ENCODE results near the gene ZBTB2.
"Not testable (repeated sequence)": the region's sequence is repeated elsewhere in the genome, so short reads cannot be mapped to it uniquely, and the experiment has no call there.

ZBTB2 gene

DNA sequence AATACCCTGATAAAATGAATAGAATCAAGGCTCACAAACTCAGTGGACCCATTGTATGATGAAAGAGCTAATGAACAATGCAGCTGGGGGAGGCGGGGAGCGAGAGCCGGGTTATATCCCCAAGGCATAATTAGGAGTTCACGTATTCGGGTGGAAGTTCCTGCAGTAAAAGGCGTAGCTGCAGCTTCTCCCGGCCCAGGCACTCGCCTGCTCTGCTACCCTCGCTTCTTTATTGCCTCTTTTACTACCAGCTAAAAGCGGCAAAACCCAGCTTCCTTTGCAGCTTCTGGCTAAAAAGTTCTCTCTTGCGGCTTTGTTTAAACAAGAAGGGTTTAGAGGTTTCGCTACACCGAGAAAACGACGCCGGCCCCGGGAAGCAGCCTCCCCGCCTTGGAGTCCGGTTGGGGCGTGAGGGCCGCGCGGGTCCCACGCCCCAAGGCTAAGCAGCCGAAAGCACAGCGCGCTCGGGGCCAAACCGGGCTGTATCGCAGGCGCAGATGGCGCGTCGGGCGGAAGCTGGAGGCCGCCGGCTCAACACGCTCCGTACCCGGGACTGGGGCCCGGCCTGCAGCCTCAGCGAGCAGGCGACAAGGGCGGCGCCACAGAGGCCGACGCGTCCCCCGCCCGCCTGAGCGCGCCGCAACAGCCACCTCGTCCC, 1.6 kb downstream of the ZBTB2 start:
- DNase-seq (ENCODE audit: low spot score), result no peak
- Mint-ChIP-seq H3K27ac (peak overlapping the region; percentile 98), H3K36me3 (ENCODE audit: low read depth) (peaks cover 28% of the 10 kb centered on the region), H3K4me1 (ENCODE audit: low read depth) (peaks cover 53% of the 10 kb centered on the region), H3K4me3 (peak overlapping the region; percentile 96), H3K27me3 (ENCODE audit: low read depth) (no peaks in the 10 kb centered on the region), H3K9me3 (no peaks in the 10 kb centered on the region)

DNA sequence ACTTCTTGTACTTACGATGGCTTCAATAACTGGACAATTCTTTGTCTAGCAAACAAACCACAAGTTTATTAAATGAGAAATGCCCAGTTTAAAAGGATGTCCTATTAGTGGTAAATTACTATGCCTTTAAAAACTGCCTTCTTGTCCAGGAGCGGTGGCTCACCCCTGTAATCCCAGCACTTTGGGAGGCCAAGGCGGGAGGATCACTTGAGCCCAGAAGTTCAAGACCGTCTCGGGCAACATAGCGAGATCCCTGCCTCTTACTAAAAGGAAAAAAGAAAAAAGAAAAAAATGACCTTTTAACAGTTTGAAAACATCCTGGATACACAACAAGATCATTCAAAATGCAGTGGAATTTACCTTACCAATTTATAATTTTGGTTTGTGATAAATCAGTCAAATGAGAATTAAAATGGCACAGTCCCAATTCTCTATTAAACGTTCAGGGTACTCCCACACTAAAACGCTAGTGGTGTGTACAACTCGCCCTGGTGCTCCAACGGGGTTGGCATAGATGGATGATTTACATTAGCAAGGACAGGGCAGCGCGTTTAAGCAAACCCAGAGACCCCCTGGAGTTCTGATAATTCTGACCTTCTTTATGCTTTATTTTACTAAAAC, 2.3 kb downstream of the ZBTB2 start:
- Mint-ChIP-seq H3K4me1 (ENCODE audit: low read depth) (peaks cover 58% of the 10 kb centered on the region), H3K4me3 (peak overlapping the region; percentile 96), H3K36me3 (ENCODE audit: low read depth) (peaks cover 29% of the 10 kb centered on the region), H3K27ac (peak overlapping the region; percentile 98), H3K27me3 (ENCODE audit: low read depth) (no peaks in the 10 kb centered on the region), H3K9me3 (no peaks in the 10 kb centered on the region)
- no peak for DNase-seq (ENCODE audit: low spot score)

DNA sequence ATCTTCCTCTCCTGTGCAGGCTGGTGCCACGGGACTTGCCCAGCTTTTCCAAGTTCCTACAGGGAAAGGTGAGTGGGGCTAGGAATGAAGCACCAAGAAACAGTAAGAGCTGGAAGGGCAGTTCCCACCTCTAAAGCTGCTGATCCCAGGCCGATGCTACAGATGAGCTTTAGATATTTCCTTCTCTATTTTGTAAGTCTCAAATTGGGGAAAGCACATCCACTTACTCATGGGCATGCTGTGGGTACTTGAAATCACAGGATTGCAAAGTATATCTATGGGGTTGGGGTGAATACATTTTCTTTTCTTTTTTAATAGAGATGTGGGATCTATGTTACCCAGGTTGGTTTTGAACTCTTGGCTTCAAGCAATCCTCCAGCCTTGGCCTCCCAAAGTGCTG, 3.1 kb downstream of the ZBTB2 start:
- H3K4me3 Mint-ChIP-seq, result peak overlapping the region; percentile 75
- DNase-seq (ENCODE audit: low spot score), result no peak
- H3K9me3 Mint-ChIP-seq, result no peaks in the 10 kb centered on the region
- peaks cover 54% of the 10 kb centered on the region for H3K4me1 Mint-ChIP-seq (ENCODE audit: low read depth)
- peak overlapping the region; percentile 78 for H3K27ac Mint-ChIP-seq
- peaks cover 28% of the 10 kb centered on the region for H3K36me3 Mint-ChIP-seq (ENCODE audit: low read depth)
- H3K27me3 Mint-ChIP-seq (ENCODE audit: low read depth), result no peaks in the 10 kb centered on the region

DNA sequence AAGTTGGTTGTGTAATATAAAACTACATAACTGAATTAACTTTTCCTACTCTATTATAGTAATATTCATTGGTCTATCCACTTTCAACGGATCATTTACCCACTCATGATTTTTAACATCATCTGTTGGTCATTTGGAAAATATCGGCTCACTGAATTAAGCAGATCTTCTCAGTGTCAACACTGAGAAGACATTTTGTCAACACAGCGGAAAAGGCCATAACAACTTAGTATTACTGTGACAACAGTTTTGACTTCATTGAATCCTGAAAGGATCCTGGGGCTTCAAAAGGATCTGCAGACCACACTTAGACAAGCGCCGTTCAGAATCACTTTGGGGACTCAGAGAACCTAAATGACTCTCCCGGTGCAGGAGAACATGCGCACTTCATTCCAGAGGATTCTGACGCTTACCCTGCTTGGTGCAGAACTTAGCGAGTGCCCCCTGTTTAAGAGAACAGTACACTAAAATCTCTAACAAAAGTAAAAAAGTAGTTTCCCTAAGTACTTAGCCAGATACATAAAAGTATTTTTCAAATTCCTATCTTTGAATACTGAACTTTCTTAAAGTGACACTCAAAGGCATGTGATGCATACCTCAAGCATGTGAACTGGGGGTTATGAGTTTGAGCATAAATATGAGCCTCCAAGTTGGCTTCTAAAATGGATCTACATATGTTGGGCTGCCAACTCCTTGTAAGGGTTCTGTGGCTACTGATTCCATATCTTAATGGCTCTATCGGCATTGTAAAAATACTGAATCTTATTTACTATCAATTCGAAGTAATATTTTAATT, 4.0 kb downstream of the ZBTB2 start:
- Mint-ChIP-seq H3K27ac (peak overlapping the region; percentile 36), H3K4me1 (ENCODE audit: low read depth) (peaks cover 45% of the 10 kb centered on the region), H3K36me3 (ENCODE audit: low read depth) (peaks cover 24% of the 10 kb centered on the region), H3K27me3 (ENCODE audit: low read depth) (no peaks in the 10 kb centered on the region), H3K9me3 (no peaks in the 10 kb centered on the region), H3K4me3 (peak overlapping the region; percentile 24)
- DNase-seq (ENCODE audit: low spot score), result no peak

DNA sequence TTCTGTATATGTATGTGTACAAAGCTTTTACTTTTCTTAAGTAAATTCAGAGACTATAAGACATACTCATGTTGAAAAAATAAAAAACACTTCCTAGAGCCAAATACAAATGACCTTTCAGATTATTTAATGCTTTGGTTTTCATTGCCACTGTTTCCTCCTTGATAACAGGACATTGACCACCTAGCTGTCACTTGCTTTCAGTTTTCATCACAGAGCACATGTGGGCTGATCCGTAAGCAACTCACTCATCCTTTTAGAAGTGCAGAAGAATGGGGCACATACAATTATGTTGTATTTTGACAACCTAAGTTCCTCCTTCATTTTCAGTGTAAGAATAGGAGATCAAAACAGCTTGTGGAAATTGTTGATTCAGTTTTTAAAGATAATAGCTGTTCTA, 6.2 kb downstream of the ZBTB2 start:
- Mint-ChIP-seq H3K4me3 (peak overlapping the region; percentile 43), H3K27ac (peak overlapping the region; percentile 51), H3K4me1 (ENCODE audit: low read depth) (peaks cover 53% of the 10 kb centered on the region), H3K27me3 (ENCODE audit: low read depth) (no peaks in the 10 kb centered on the region), H3K36me3 (ENCODE audit: low read depth) (peaks cover 22% of the 10 kb centered on the region), H3K9me3 (no peaks in the 10 kb centered on the region)
- no peak for DNase-seq (ENCODE audit: low spot score)

DNA sequence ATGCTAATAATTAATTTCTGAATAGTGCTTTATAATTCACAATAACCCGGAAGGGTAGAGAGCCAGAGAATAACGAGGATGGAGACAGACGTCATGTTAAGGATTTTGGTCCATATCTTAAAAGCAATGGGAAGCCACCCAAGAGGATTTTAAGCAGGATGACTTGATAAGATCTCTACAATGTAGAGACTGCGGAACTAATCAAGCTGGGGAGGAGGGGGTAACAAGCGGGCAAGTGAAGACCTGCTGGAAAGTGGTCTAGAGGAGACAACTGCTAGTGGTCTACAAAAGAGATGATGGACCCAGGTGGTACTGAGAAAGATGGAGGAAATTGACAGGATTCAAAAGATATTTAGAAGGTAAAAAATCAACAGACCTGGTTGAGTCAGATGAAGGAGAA, 7.2 kb downstream of the ZBTB2 start:
- Mint-ChIP-seq H3K4me1 (ENCODE audit: low read depth) (peaks cover 60% of the 10 kb centered on the region), H3K9me3 (no peaks in the 10 kb centered on the region), H3K36me3 (ENCODE audit: low read depth) (peaks cover 24% of the 10 kb centered on the region), H3K27ac (peak overlapping the region; percentile 32), H3K4me3 (peak overlapping the region; percentile 24), H3K27me3 (ENCODE audit: low read depth) (no peaks in the 10 kb centered on the region)
- no peak for DNase-seq (ENCODE audit: low spot score)

DNA sequence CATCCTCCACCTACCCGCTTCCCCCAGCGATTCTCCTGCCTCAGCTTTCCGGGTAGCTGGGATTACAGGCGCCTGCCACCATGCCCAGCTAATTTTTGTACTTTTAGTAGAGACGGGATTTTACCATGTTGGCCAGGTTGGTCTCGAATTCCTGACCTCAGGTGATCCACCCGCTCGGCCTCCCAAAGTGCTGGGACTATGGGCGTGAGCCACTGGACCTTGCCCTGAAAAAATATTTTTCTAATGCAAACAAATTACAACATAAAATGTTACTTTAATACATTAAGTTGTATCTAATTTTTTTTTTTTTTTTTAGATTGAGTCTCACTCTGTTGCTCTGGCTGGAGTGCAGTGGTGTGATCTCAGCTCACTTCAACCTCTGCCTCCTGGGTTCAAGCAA, 8.7 kb downstream of the ZBTB2 start:
- Mint-ChIP-seq H3K27ac (peak overlapping the region; percentile 26), H3K36me3 (ENCODE audit: low read depth) (peaks cover 24% of the 10 kb centered on the region), H3K4me1 (ENCODE audit: low read depth) (peaks cover 63% of the 10 kb centered on the region)
- not testable (repeated sequence) for H3K9me3 Mint-ChIP-seq; H3K4me3 Mint-ChIP-seq; DNase-seq (ENCODE audit: low spot score); H3K27me3 Mint-ChIP-seq (ENCODE audit: low read depth)

DNA sequence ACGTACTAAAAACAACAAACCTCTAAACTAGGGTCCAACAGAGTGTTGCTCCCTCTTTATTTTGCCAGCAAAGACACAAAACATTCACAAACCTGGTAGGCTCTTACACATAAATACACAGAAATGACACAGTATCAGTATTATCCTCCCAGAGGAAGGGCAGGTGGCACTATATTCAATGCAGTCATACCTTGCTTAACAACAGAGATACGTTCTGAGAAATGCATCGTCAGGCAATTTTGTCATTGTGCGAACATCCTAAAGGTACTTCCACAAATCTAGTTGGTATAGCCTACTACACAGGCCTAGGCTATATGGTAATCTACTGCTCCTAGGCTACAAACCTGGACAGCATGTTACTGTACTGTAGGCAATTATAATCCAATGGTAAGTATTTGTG, 9.6 kb downstream of the ZBTB2 start:
- Mint-ChIP-seq H3K9me3 (no peaks in the 10 kb centered on the region), H3K27me3 (ENCODE audit: low read depth) (no peaks in the 10 kb centered on the region), H3K4me3 (peak overlapping the region; percentile 73), H3K27ac (peak overlapping the region; percentile 96), H3K36me3 (ENCODE audit: low read depth) (peaks cover 22% of the 10 kb centered on the region), H3K4me1 (ENCODE audit: low read depth) (peaks cover 60% of the 10 kb centered on the region)
- no peak for DNase-seq (ENCODE audit: low spot score)

DNA sequence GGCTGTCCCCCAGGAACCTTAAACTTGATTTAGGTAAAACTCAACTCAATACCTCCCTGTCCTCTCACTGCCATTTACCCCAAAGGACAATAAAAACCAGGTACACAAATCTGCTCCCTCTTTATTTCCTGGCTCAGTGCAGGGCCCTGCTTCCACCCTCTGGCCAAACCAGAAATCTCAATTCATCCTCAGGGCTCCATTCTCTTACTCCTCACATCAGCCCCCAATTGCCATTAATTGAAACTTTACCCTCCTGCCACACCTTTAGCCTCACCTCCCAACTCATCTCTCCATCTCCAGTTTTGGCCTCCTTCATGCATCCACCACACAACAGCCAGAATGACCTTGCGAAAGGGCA, 10.5 kb downstream of the ZBTB2 start:
- no peak for DNase-seq (ENCODE audit: low spot score)
- peak overlapping the region; percentile 96 for H3K27ac Mint-ChIP-seq
- peak overlapping the region; percentile 88 for H3K4me3 Mint-ChIP-seq
- no peaks in the 10 kb centered on the region for H3K9me3 Mint-ChIP-seq
- H3K36me3 Mint-ChIP-seq (ENCODE audit: low read depth), result peaks cover 27% of the 10 kb centered on the region
- H3K27me3 Mint-ChIP-seq (ENCODE audit: low read depth), result no peaks in the 10 kb centered on the region
- H3K4me1 Mint-ChIP-seq (ENCODE audit: low read depth), result peaks cover 65% of the 10 kb centered on the region

DNA sequence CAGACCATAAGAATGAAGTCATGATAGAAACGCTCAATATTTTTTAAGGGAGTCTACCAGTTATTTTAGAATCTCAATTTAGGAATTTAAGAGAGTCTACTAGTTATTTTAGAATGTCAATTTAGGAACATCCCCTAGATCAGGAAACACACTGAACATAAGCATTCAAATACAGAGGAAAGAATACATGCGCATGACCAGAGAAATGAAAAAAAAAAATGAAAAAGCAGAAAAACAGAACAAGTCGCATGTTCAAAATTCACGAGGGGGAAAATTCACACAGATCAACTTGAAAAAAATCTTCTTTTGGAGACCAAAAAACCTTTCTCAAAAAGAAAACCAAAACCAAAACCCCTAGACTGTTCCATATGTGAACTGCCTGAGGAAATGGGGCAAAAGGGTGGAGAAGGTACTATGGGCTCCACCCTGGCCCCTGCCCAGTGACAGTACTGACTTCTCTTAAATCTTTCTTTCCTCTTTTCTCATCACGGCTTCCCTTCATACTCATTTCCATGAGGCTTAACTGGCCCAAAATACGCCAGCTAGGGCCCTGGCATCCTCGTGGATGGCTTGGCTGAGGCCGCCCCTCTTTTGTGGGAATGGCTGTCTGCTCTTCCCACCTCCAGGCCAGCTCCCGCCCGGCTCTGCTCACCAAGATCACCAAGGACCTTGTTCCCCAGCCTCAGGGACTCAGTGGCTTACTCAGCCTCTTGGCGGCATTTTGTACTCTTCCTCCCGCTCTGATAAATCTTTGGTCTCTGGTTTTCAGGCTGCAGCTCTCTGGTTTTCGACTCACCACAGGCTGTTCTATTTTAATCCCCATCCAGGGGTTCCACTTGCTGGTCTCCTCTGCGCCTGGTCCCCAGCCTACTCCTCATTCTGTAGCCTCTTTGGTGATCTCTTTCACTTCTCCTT, 11.2 kb downstream of the ZBTB2 start:
- no peak for DNase-seq (ENCODE audit: low spot score)
- Mint-ChIP-seq H3K27me3 (ENCODE audit: low read depth) (no peaks in the 10 kb centered on the region), H3K4me1 (ENCODE audit: low read depth) (peaks cover 63% of the 10 kb centered on the region), H3K4me3 (peak overlapping the region; percentile 88), H3K36me3 (ENCODE audit: low read depth) (peaks cover 26% of the 10 kb centered on the region), H3K27ac (peak overlapping the region; percentile 96), H3K9me3 (no peaks in the 10 kb centered on the region)

DNA sequence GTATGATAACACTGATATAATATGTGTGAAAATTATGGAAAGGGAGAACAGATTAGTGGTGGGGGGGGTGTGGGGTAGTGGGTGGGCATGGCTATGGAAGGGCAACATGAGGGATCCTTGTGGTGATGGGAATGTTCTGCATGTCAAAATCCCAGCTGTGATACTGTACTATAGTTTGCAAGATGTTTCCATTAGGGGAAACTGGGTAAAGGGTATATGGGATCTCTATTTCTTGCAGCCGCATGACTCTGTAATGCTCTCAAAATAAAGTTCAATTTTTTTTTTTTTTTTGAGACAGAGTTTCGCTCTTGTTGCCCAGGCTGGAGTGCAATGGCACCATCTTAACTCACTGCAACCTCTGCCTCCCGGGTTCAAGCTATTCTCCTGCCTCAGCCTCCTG, 14.3 kb downstream of the ZBTB2 start:
- peaks cover 31% of the 10 kb centered on the region for H3K36me3 Mint-ChIP-seq (ENCODE audit: low read depth)
- no peaks in the 10 kb centered on the region for H3K27me3 Mint-ChIP-seq (ENCODE audit: low read depth)
- H3K9me3 Mint-ChIP-seq, result no peaks in the 10 kb centered on the region
- DNase-seq (ENCODE audit: low spot score), result no peak
- peaks cover 74% of the 10 kb centered on the region for H3K4me1 Mint-ChIP-seq (ENCODE audit: low read depth)
- peak overlapping the region; percentile 35 for H3K27ac Mint-ChIP-seq
- H3K4me3 Mint-ChIP-seq, result peak overlapping the region; percentile 55

DNA sequence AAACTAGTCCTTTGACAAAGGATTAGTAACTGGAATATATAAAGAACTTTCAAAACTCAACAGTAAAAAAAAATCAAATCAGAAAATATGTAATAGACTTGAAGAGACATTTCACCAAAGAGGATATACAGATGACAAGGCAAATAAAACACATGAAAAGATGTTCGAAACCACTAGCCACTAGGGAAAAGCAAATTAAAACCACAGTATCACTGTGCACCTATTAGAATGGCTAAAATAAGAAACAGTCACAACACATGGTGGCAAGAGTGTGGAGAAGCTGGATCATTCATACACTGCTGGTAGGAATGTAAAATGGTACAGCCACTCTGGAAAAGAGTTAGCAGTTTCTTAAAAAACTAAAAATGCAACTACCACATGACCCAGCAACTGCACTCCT, 14.9 kb downstream of the ZBTB2 start:
- Mint-ChIP-seq H3K9me3 (no peaks in the 10 kb centered on the region), H3K27ac (peak overlapping the region; percentile 35), H3K27me3 (ENCODE audit: low read depth) (no peaks in the 10 kb centered on the region), H3K4me1 (ENCODE audit: low read depth) (peaks cover 76% of the 10 kb centered on the region), H3K36me3 (ENCODE audit: low read depth) (peaks cover 35% of the 10 kb centered on the region), H3K4me3 (peak overlapping the region; percentile 55)
- DNase-seq (ENCODE audit: low spot score), result no peak

DNA sequence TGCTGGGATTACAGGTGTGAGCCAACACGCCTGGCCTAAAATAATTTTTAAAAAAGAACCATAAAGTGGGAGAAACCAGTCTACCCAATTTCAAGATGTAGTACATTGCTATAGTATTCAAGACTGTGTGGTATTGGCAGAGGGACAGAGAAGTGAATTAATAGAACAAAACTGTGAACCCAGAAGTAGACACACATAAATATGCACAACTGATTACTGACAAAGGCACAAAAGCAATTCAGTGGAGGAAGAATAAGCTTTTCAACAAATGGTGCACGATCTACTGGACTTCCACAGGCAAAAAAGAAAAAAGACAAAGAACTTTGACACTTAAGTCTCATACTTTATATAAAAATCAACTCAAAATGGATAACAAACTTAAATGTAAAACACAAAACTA, 15.5 kb downstream of the ZBTB2 start:
- Mint-ChIP-seq H3K4me3 (peak overlapping the region; percentile 55), H3K36me3 (ENCODE audit: low read depth) (peaks cover 41% of the 10 kb centered on the region), H3K27ac (peak overlapping the region; percentile 76), H3K9me3 (no peaks in the 10 kb centered on the region), H3K4me1 (ENCODE audit: low read depth) (peaks cover 78% of the 10 kb centered on the region), H3K27me3 (ENCODE audit: low read depth) (no peaks in the 10 kb centered on the region)
- no peak for DNase-seq (ENCODE audit: low spot score)

All from T-helper 2 cell treated with Interferon-gamma antibody and Interleukin-4, amounts not matched to agents 5 μg/mL and 100 μg/mL, for 36 hours (primary cell).